Measurements from ENCODE around the gene CARS2.

- TF ChIP-seq CTCF (IDR thresholded peaks at IDR 0.05; ENCODE audit: low read depth, low read length) (no peak), POLR2A (IDR thresholded peaks at IDR 0.05; ENCODE audit: extremely low read depth, insufficient read length) (no peak)
These were observed 53.6 kb downstream of the CARS2 start for GRCh38 chr13:110652231-110652730.
